HEK293 (cell line): ENCODE data around the gene AGMAT.

Experiments
- CTCF ChIP-seq: fragments of 450-650 bp; formaldehyde crosslinking; IDR thresholded peaks from 2 replicates; pipeline ENCODE4 v1.5.1; 2016; ENCODE audit warnings: missing biosample characterization, missing genetic modification characterization
- FEZF1 ChIP-seq: fragments of 450-650 bp; formaldehyde crosslinking; IDR thresholded peaks from 2 replicates; pipeline ENCODE4 v1.5.1; 2016; ENCODE audit warnings: missing biosample characterization, missing genetic modification characterization
- GLI4 ChIP-seq: fragments of 450-650 bp; formaldehyde crosslinking; IDR thresholded peaks from 2 replicates; pipeline ENCODE4 v1.5.1; 2016; ENCODE audit warnings: missing biosample characterization, missing genetic modification characterization
- HOXA7 ChIP-seq: sonication (generic); formaldehyde crosslinking; IDR thresholded peaks from 2 replicates; pipeline ENCODE4 v1.8.1; 2022; ENCODE audit warnings: missing genetic modification reagents, borderline replicate concordance
- KLF10 ChIP-seq: fragments of 450-650 bp; IDR thresholded peaks from 2 replicates; pipeline ENCODE4 v1.5.1; 2018; ENCODE audit warnings: missing biosample characterization, mild to moderate bottlenecking, missing genetic modification characterization
- MZF1 ChIP-seq: fragments of 450-650 bp; formaldehyde crosslinking; IDR thresholded peaks from 2 replicates; pipeline ENCODE4 v1.5.1; 2017; ENCODE audit warnings: missing biosample characterization, missing genetic modification characterization, borderline replicate concordance
- OSR2 ChIP-seq: fragments of 450-650 bp; formaldehyde crosslinking; IDR thresholded peaks from 2 replicates; pipeline ENCODE4 v1.5.1; 2016; ENCODE audit warnings: missing biosample characterization, missing genetic modification characterization
- PATZ1 ChIP-seq: fragments of 450-650 bp; formaldehyde crosslinking; IDR thresholded peaks from 2 replicates; pipeline ENCODE4 v1.5.1; 2016; ENCODE audit warnings: missing biosample characterization, missing genetic modification characterization
- SCRT1 ChIP-seq: fragments of 450-650 bp; formaldehyde crosslinking; IDR thresholded peaks from 2 replicates; pipeline ENCODE4 v1.5.1; 2016; ENCODE audit warnings: missing biosample characterization, missing genetic modification characterization, borderline replicate concordance
- SETDB1 ChIP-seq: IDR thresholded peaks from one replicate; pipeline ENCODE4 v1.6.1; 2017; ENCODE audit warnings: mild to moderate bottlenecking, low read length, moderate library complexity, mixed read lengths; ENCODE audit not compliant: insufficient read length
- WT1 ChIP-seq: fragments of 450-650 bp; formaldehyde crosslinking; IDR thresholded peaks from 2 replicates; pipeline ENCODE4 v1.5.1; 2016; ENCODE audit warnings: missing biosample characterization, missing genetic modification characterization
- ZBTB20 ChIP-seq: fragments of 450-650 bp; formaldehyde crosslinking; IDR thresholded peaks from 2 replicates; pipeline ENCODE4 v1.5.1; 2016; ENCODE audit warnings: missing biosample characterization, missing genetic modification characterization
- ZFP37 ChIP-seq: fragments of 450-650 bp; formaldehyde crosslinking; IDR thresholded peaks from 2 replicates; pipeline ENCODE4 v1.5.1; 2016; ENCODE audit warnings: missing biosample characterization, missing genetic modification characterization
- ZNF175 ChIP-seq: fragments of 450-650 bp; formaldehyde crosslinking; IDR thresholded peaks from 2 replicates; pipeline ENCODE4 v1.5.1; 2016; ENCODE audit warnings: missing biosample characterization, missing genetic modification characterization
- ZNF184 ChIP-seq: fragments of 450-650 bp; IDR thresholded peaks from 2 replicates; pipeline ENCODE4 v1.5.1; 2018; ENCODE audit warnings: missing biosample characterization, mild to moderate bottlenecking, missing genetic modification characterization
- ZNF26 ChIP-seq: fragments of 450-650 bp; formaldehyde crosslinking; IDR thresholded peaks from 2 replicates; pipeline ENCODE4 v1.5.1; 2016; ENCODE audit warnings: missing biosample characterization, missing genetic modification characterization
- ZNF324 ChIP-seq: fragments of 450-650 bp; formaldehyde crosslinking; IDR thresholded peaks from 2 replicates; pipeline ENCODE4 v1.5.1; 2016; ENCODE audit warnings: missing biosample characterization, missing genetic modification characterization
- ZNF341 ChIP-seq: fragments of 450-650 bp; formaldehyde crosslinking; IDR thresholded peaks from 2 replicates; pipeline ENCODE4; 2016; ENCODE audit warnings: low read depth, missing biosample characterization, missing genetic modification characterization
- ZNF423 ChIP-seq: fragments of 450-650 bp; formaldehyde crosslinking; IDR thresholded peaks from 2 replicates; pipeline ENCODE4 v1.5.1; 2016; ENCODE audit warnings: missing biosample characterization, missing genetic modification characterization
- ZNF488 ChIP-seq: fragments of 450-650 bp; formaldehyde crosslinking; IDR thresholded peaks from 2 replicates; pipeline ENCODE4 v1.5.1; 2016; ENCODE audit warnings: missing biosample characterization, missing genetic modification characterization
- ZNF521 ChIP-seq: fragments of 450-650 bp; formaldehyde crosslinking; IDR thresholded peaks from 2 replicates; pipeline ENCODE4 v1.5.1; 2017; ENCODE audit warnings: missing biosample characterization, mild to moderate bottlenecking, missing genetic modification characterization
- ZNF529 ChIP-seq: fragments of 450-650 bp; formaldehyde crosslinking; IDR thresholded peaks from 2 replicates; pipeline ENCODE4 v1.5.1; 2017; ENCODE audit warnings: missing genetic modification characterization, missing biosample characterization; ENCODE audit not compliant: insufficient replicate concordance
- ZNF549 ChIP-seq: fragments of 450-650 bp; IDR thresholded peaks from 2 replicates; pipeline ENCODE4 v1.5.1; 2018; ENCODE audit warnings: missing biosample characterization, missing genetic modification characterization, mild to moderate bottlenecking, inconsistent platforms, moderate library complexity
- ZNF555 ChIP-seq: fragments of 450-650 bp; formaldehyde crosslinking; conservative IDR thresholded peaks from 2 replicates; pipeline ENCODE4 v1.5.1; 2017; ENCODE audit warnings: missing biosample characterization, mild to moderate bottlenecking, missing genetic modification characterization, inconsistent platforms
- ZNF561 ChIP-seq: fragments of 450-650 bp; IDR thresholded peaks from 2 replicates; pipeline ENCODE4 v1.5.1; 2018; ENCODE audit warnings: missing biosample characterization, missing genetic modification characterization, borderline replicate concordance
- ZNF585B ChIP-seq: fragments of 450-650 bp; formaldehyde crosslinking; IDR thresholded peaks from 2 replicates; pipeline ENCODE4 v1.5.1; 2016; ENCODE audit warnings: missing biosample characterization, missing genetic modification characterization
- ZNF596 ChIP-seq: fragments of 450-650 bp; IDR thresholded peaks from 2 replicates; pipeline ENCODE4 v1.5.0; 2018; ENCODE audit warnings: missing biosample characterization, mild to moderate bottlenecking, missing genetic modification characterization, moderate library complexity
- ZNF660 ChIP-seq: fragments of 450-650 bp; IDR thresholded peaks from 2 replicates; pipeline ENCODE4 v1.5.1; 2018; ENCODE audit warnings: missing biosample characterization, mild to moderate bottlenecking, missing genetic modification characterization
- ZNF664 ChIP-seq: fragments of 450-650 bp; formaldehyde crosslinking; IDR thresholded peaks from 2 replicates; pipeline ENCODE4 v1.5.1; 2016; ENCODE audit warnings: missing biosample characterization, missing genetic modification characterization
- ZNF701 ChIP-seq: fragments of 450-650 bp; formaldehyde crosslinking; IDR thresholded peaks from 2 replicates; pipeline ENCODE4 v1.5.1; 2016; ENCODE audit warnings: missing biosample characterization, missing genetic modification characterization
- ZNF707 ChIP-seq: fragments of 450-650 bp; formaldehyde crosslinking; IDR thresholded peaks from 2 replicates; pipeline ENCODE4 v1.5.1; 2016; ENCODE audit warnings: missing biosample characterization, missing genetic modification characterization
- ZNF792 ChIP-seq: fragments of 450-650 bp; formaldehyde crosslinking; IDR thresholded peaks from 2 replicates; pipeline ENCODE4 v1.5.1; 2016; ENCODE audit warnings: missing biosample characterization, missing genetic modification characterization
- ZSCAN18 ChIP-seq: fragments of 450-650 bp; formaldehyde crosslinking; IDR thresholded peaks from 2 replicates; pipeline ENCODE4 v1.5.1; 2016; ENCODE audit warnings: missing biosample characterization, missing genetic modification characterization
- ZXDB ChIP-seq: fragments of 450-650 bp; formaldehyde crosslinking; IDR thresholded peaks from 2 replicates; pipeline ENCODE4 v1.5.1; 2016; ENCODE audit warnings: missing biosample characterization, missing genetic modification characterization

The AGMAT gene

GRCh38 chr1:15526490-15527339 lies 58.1 kb downstream of the AGMAT start, which contains the start of gene DNAJC16 (continued):
- peak; percentile 98 for TF ChIP-seq FEZF1 (tag by site-specific recombination)
- TF ChIP-seq MZF1 (tag by site-specific recombination): no peak
- TF ChIP-seq ZNF26 (tag by site-specific recombination): no peak
- peak; percentile 68 for TF ChIP-seq WT1 (tag by site-specific recombination)
- 0 out of 2 replicates have a peak, but pooled peaks have one; percentile 14 for TF ChIP-seq ZNF423 (tag by site-specific recombination)
- TF ChIP-seq ZNF549 (tag by site-specific recombination): no peak
- peak; percentile 76 for TF ChIP-seq ZNF341 (tag by site-specific recombination)
- TF ChIP-seq ZNF561 (tag by site-specific recombination): no peak; the same call in none of the 2 replicates
- TF ChIP-seq ZNF555 (tag by site-specific recombination): no peak
- peak; percentile 86 for TF ChIP-seq KLF10 (tag by site-specific recombination)
- TF ChIP-seq ZNF596 (tag by site-specific recombination): no peak
- no peak for TF ChIP-seq ZNF175 (tag by site-specific recombination)
- peak; percentile 77; the same call in 1 of the 2 replicates for TF ChIP-seq ZNF660 (tag by site-specific recombination)
- TF ChIP-seq ZNF324 (tag by site-specific recombination): peak; percentile 94
- no peak for TF ChIP-seq OSR2 (tag by site-specific recombination)
- TF ChIP-seq ZNF521 (tag by site-specific recombination): no peak
- 0 out of 2 replicates have a peak, but pooled peaks have one; percentile 61 for TF ChIP-seq ZSCAN18 (tag by site-specific recombination)
- no peak for TF ChIP-seq GLI4
- no peak for TF ChIP-seq ZNF664 (tag by site-specific recombination)
- peak; percentile 88 for TF ChIP-seq ZXDB (tag by site-specific recombination)
- peak; percentile 91 for TF ChIP-seq ZBTB20 (tag by site-specific recombination)
- TF ChIP-seq ZNF707 (tag by site-specific recombination): no peak
- TF ChIP-seq SETDB1: no peak
- peak; percentile 94 for TF ChIP-seq PATZ1 (tag by site-specific recombination)
- TF ChIP-seq ZNF184 (tag by site-specific recombination): no peak
- TF ChIP-seq HOXA7 (CRISPR knock-in tag): no peak
- TF ChIP-seq CTCF (tag by site-specific recombination): peak; percentile 68; the same call in 1 of the 2 replicates
- TF ChIP-seq ZFP37 (tag by site-specific recombination): no peak
- TF ChIP-seq ZNF529: no peak
- TF ChIP-seq ZNF585B: no peak
- no peak for TF ChIP-seq ZNF701 (tag by site-specific recombination)
- TF ChIP-seq ZNF792: no peak
- no peak for TF ChIP-seq ZNF488
- peak; percentile 65; the same call in 1 of the 2 replicates for TF ChIP-seq SCRT1
